22Rv1 (cell line): ENCODE data around the gene PLCH2.
"Not testable (repeated sequence)": the region's sequence is repeated elsewhere in the genome, so short reads cannot be mapped to it uniquely, and the experiment has no call there.

Experiments used
- H3K27ac ChIP-seq: fragments of 450-650 bp; 2 replicates; pipeline ENCODE4 v1.5.1; 2017
- CTCF ChIP-seq: fragments of 450-650 bp; IDR thresholded peaks from 2 replicates; pipeline ENCODE4 v1.5.1; 2017; ENCODE audit warnings: mild to moderate bottlenecking
- ZFX ChIP-seq: fragments of 450-650 bp; IDR thresholded peaks from 2 replicates; pipeline ENCODE4 v1.6.1; 2017; ENCODE audit warnings: antibody characterized with exemption, borderline replicate concordance

PLCH2 gene

GRCh38 chr1:2454227-2454626 lies 21.9 kb upstream of the PLCH2 start:
- TF ChIP-seq CTCF = no peak
- TF ChIP-seq ZFX = no peak
- H3K27ac ChIP-seq = no peak overlapping the region

- no peak for TF ChIP-seq CTCF
- no peak for TF ChIP-seq ZFX
- no peak overlapping the region for H3K27ac ChIP-seq
Observed at GRCh38 chr1:2455757-2456156, 20.3 kb upstream of the PLCH2 start.

- H3K27ac ChIP-seq = no peak overlapping the region
- TF ChIP-seq ZFX = no peak
- no peak for TF ChIP-seq CTCF
Observed at GRCh38 chr1:2457444-2457843, 18.6 kb upstream of the PLCH2 start.

- TF ChIP-seq CTCF = no peak
- no peak for TF ChIP-seq ZFX
- H3K27ac ChIP-seq = no peak overlapping the region
Observed at GRCh38 chr1:2458687-2459086, 17.4 kb upstream of the PLCH2 start.

GRCh38 chr1:2459102-2459753 lies 16.9 kb upstream of the PLCH2 start:
- not testable (repeated sequence) for H3K27ac ChIP-seq

- peak; percentile 43 for TF ChIP-seq CTCF
- no peak for TF ChIP-seq ZFX
- no peak overlapping the region for H3K27ac ChIP-seq
Observed at GRCh38 chr1:2459757-2460156, 16.3 kb upstream of the PLCH2 start.

- no peak overlapping the region for H3K27ac ChIP-seq
- TF ChIP-seq ZFX = no peak
- TF ChIP-seq CTCF = no peak
Observed at GRCh38 chr1:2460203-2460602, 15.9 kb upstream of the PLCH2 start.

GRCh38 chr1:2460996-2461751 lies 14.9 kb upstream of the PLCH2 start:
- TF ChIP-seq CTCF (no peak), ZFX (no peak)
- H3K27ac ChIP-seq = no peak overlapping the region
